ENCODE data around the gene SPINK9. TPM values are rescaled to one million over a fixed set of nuclear protein-coding genes. Genes with fewer than 3 reads are reported as not detected.
"Not testable (repeated sequence)": the region's sequence is repeated elsewhere in the genome, so short reads cannot be mapped to it uniquely, and the experiment has no call there.

Gene SPINK9, protein sequence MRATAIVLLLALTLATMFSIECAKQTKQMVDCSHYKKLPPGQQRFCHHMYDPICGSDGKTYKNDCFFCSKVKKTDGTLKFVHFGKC
- not detected for total RNA-seq
- long read RNA-seq = 0 reads

- no peak for DNase-seq (ENCODE audit: low spot score)
- intact Hi-C loops (cut with DNase I) = no loop called here
Observed at GRCh38 chr5:148335259-148335658, at the start of gene SPINK9. SPINK9 (plus strand) TSS chr5:148335559; CDS start chr5:148335614, 55 bp downstream.

- no peak for DNase-seq (ENCODE audit: low spot score)
- intact Hi-C loops (cut with DNase I) = loop anchor here (5.0 to 10.0 kb wide), 3 partner anchors 82 to 442 kb away; no protein-coding TSS in a partner anchor
Observed at GRCh38 chr5:148290271-148291195, 44.8 kb upstream of the SPINK9 start.

DNA sequence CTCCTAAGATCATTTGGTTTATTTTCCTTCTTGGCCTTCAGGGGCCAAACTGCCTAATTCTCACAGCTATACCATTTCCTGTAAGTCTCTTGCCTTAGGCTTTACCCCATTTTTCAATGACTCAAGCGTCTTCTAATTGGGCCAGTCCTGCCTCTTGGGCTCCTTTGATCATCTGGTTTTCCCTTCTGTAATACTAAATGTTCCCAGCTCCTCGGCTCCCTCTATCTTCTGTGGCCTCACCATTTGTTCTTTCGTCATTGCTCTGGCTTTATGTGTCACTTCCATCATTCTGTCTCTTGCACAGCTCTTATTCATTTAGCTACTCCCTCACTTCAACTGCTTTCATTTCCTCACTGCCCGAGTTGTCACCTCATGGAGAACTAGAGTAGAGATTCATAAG lies 37.6 kb upstream of the SPINK9 start:
- no peak for DNase-seq (ENCODE audit: low spot score)
- intact Hi-C loops (cut with DNase I) = loop anchor here (10.0 kb wide), 1 partner anchor 147 kb away; no protein-coding TSS in a partner anchor

DNA sequence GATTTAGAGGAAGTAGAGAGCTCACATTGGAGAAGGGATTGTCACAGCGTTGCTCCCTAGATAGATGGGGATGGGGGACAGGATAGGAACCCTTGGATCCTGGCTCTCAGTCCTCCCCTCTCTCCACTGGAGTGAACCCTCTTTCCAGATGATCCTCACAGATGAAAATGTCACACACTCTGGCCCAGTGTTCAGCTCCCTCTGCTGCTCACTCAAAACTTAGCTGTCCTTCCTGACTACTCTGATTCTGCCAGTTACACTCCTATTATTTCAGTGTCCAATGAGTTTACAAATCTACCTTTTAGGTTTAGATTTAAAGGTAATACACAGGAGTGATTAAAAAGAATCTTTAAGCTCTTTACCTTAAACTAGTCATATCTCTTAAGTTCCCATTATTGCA lies 28.9 kb upstream of the SPINK9 start:
- intact Hi-C loops (cut with DNase I) = no loop called here
- DNase-seq (ENCODE audit: low spot score) = no peak

DNA sequence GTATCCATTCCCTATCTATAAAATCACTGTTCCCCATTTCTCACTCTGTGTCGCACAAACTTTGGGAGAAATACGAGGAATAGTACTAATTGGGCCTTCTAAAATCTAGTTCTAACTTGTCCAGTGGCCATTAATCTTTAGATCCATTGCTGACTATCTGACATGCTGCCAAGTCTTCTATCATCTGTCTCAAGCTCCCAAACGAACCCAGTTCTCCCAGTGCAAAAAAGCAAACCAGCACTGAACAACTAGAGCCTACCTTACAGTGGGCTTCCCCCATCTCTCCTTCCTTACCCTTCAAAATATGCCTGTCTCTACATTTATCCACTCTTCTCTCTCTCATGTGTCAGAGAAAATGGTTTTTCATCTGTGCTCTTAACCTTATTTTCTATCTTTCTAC lies 26.3 kb upstream of the SPINK9 start:
- no peak for DNase-seq (ENCODE audit: low spot score)
- intact Hi-C loops (cut with DNase I) = no loop called here

DNA sequence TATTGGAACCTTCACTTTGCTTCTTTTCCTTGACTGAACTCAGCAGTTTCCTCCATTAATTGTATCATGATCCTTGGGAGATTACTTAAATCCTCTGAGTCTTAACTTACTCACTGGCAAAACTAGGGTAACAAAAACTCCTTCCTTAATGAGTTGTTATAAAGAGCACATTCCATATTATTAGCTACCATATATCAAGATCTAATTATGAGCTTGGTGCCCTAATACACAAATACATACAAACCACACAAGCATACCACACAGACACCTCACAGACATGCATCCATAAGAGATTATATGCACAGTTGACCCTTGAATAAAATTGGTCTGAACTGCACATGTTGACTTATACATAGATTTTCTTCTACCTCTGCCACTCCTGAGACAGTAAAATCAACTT lies 25.6 kb upstream of the SPINK9 start:
- intact Hi-C loops (cut with DNase I) = no loop called here
- DNase-seq (ENCODE audit: low spot score) = no peak

DNA sequence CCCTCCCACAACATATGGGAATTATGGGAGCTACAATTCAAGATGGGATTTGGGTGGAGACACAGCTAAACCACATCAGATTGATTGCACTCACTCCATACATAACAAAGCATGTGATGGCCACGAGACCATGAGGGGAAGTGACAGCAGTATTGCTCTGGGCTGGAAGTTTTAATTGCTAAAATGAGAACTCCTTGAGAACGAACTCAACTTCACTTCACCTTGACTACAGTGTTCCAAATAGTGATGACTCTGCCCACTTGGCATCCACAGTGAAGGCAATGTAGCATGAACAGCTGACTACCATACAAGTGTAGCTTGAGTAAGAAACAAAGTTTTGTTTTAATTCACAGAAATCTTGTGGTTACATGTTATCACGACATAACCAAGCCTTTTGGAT lies 23.9 kb upstream of the SPINK9 start:
- DNase-seq (ENCODE audit: low spot score) = no peak
- intact Hi-C loops (cut with DNase I) = no loop called here

GRCh38 chr5:148312153-148312552 lies 23.2 kb upstream of the SPINK9 start, which contains the start of gene SPINK7:
SPINK7 (plus strand) TSS chr5:148312423; CDS start chr5:148312484, 61 bp downstream.
- intact Hi-C loops (cut with DNase I) = no loop called here
- DNase-seq (ENCODE audit: low spot score) = no peak

DNA sequence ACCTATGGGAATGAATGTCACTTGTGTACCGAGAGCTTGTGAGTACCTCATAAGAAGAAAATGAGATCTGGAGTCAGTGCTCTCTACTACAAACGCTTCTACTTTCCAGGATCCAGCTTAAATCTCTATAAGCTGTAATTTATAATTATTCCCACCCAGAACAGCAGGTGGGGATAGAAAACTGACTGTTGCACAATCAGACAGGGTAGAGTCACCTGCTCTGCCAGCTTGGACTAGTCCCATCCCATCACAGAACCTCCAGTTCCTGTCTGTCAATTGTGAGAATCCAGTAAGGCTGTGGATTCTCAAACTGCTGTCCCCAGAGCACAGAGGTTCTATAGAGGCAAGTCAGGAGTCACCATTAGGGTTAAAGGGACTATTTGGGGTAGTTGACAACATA lies 21.2 kb upstream of the SPINK9 start:
- DNase-seq (ENCODE audit: low spot score) = no peak
- intact Hi-C loops (cut with DNase I) = no loop called here

DNA sequence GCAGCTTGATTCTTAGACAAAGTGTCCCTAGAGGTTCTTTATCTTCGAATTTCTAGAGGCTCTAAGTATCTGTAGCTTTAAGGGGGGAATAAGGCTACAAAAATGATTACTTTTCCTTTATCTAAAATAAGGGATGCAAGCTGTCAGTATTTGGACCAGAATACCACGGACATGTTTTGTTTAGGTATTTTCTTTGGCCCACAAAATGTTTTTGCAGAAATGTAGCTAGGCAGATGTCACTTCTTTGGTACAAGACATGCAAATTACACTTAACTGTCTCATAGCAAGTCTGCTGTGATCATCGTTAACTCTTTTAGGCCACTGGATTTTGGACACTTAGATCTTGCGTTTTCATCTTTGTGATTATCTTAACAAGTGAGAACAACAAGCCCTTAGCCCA lies 20.6 kb upstream of the SPINK9 start:
- DNase-seq (ENCODE audit: low spot score) = no peak
- intact Hi-C loops (cut with DNase I) = no loop called here

- DNase-seq (ENCODE audit: low spot score); intact Hi-C loops (cut with DNase I): not testable (repeated sequence)
Observed at GRCh38 chr5:148320011-148320963, 15.1 kb upstream of the SPINK9 start.

DNA sequence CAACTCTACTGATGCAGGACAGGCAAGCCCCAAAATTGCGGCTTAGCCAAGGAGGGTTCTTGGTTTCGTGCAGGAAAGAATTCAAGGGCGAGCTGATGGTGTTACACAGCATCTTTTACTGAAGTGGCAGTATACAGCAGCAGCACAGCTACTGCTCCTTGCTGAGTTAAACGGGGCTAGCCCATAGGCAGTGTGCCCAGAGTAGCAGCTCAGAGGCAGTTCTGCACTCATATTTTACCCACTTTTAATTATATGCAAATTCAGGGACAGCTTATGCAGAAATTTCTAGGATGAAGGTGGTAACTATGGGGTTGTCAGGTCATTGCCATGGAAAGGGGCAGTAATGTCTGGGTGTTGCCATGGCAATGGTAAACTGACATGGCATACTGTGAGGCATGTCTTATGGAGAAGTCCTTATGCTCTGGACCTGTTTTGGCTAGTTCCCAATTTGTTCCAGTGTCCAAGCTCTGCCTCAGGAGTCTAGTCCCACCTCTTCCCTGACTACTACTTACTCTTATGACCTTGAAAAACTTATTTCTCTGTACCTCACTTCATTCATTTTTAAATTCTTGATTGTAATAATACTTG lies 2.0 kb upstream of the SPINK9 start:
- DNase-seq (ENCODE audit: low spot score) = no peak
- intact Hi-C loops (cut with DNase I) = no loop called here

DNA sequence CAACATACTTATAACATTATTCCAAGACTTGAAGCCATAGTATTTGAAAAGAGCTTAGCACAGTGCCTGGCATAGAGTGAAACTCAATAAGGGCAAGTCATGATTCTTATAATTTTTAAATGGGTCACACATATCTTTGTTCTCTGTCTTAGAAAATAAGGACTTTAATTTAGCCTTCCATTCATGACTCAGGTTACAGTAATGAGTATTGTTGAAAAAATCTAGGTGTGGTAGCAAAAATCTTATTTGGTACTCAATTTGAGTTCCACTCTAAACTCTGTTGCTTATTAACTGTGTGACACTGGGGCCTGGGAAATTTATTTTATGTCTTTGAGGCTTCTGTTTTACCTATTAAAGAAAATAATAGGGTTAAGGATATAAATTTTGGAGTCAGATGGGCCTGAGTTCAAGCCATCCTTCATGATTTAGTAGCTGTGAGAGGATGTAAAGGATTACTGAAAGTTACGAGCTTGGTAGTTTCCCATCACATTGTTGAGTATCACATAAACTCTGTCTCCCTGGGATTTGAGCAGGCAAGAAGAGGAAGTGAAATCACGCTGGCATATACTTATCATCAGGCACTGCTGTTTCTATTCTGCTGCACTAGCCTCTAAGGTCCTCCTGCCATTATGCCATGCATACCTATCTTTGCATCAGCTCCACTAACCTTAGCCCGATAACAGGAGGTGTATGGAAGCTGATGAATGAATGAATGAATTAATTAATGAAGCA lies 1.5 kb downstream of the SPINK9 start:
- intact Hi-C loops (cut with DNase I) = no loop called here
- no peak for DNase-seq (ENCODE audit: low spot score)

GRCh38 chr5:148342371-148343045 lies 7.1 kb downstream of the SPINK9 start:
- intact Hi-C loops (cut with DNase I) = no loop called here

DNA sequence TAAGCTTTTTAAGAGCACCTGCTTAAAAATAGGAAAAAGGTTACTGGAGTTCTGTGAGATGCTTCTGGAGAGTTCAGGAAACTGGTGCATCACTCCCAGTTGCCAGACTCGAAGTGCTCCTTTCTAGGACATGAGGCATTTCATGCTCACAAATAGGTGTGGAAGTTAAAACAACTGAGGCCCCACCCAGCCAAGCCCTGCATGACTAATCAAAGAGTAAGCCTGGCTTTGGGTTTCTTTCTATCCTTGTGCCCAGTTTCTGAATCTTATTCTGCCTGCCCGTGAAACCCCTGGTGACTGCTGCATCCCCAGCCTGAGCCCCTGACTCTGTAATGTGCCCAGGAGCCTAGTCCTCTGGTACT lies 7.7 kb downstream of the SPINK9 start:
- DNase-seq (ENCODE audit: low spot score) = no peak

More at GRCh38 chr5:148342371-148343045, 7.1 kb downstream of the SPINK9 start:
- no peak for DNase-seq (ENCODE audit: low spot score)

GRCh38 chr5:148343603-148344487 lies 8.5 kb downstream of the SPINK9 start:
- no peak for DNase-seq (ENCODE audit: low spot score)
- intact Hi-C loops (cut with DNase I) = no loop called here

More for the DNA sequence above, 7.7 kb downstream of the SPINK9 start:
- intact Hi-C loops (cut with DNase I) = no loop called here

DNA sequence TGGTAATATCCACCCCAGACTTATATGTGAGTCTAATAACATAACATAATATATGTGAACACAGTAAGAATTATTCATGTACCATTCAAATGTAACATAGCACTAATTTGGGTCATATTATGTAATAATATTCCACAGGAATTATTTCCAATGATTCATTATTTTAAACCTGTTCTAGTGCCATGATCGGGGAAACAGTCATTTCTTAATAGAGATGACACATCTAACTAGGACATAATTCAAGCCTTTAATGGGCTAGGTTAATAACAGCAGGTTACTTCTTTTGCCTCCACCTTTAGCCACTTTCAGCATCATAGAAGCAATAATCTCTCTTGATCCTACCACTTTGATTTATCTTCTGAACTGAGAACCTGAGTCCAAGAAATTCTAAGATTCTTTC lies 12.3 kb downstream of the SPINK9 start:
- intact Hi-C loops (cut with DNase I) = no loop called here
- DNase-seq (ENCODE audit: low spot score) = no peak

Data from cardiac septum (tissue), 1 donor.